D721Med (cell line): ENCODE measurements around the gene CRYZ.
"Not testable (repeated sequence)": the region's sequence is repeated elsewhere in the genome, so short reads cannot be mapped to it uniquely, and the experiment has no call there.

Source experiments
- DNase-seq: peaks from one replicate; pipeline ENCODE4 v3.0.0; 2011; ENCODE audit warnings: low spot score; ENCODE audit not compliant: insufficient read length
- FAIRE-seq: peaks from 2 replicates; lab custom pipeline; 2011; peaks lifted over from hg19 to GRCh38; lab: Jason Lieb, UNC
- TF ChIP-seq, protein P1 (sequence below): IDR thresholded peaks from 2 replicates; pipeline ENCODE4 v1.5.1; 2012; ENCODE audit warnings: mild to moderate bottlenecking, control low read depth; ENCODE audit not compliant: insufficient read depth; ENCODE audit errors: missing control alignments

Gene CRYZ

DNA sequence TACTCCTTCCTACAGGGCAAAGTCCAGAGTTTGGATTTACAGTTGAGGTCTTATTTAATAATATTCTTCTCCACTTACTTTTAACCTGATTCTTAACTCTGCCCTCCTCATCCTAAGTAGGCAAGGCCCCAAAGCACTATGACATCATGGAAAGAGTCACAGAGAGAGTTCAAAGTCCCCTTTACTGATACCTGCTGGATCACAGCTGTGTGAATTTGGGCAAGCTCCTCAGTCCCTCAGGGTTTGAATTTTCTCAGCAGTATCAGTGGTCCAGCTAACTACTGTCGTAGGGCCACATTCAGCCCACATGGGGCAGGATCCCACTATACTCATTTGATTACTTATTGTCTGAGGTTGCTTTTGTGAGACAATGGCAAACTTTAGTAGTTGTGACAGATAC is 16.1 kb upstream of the CRYZ start:
- TF ChIP-seq, protein P1, sequence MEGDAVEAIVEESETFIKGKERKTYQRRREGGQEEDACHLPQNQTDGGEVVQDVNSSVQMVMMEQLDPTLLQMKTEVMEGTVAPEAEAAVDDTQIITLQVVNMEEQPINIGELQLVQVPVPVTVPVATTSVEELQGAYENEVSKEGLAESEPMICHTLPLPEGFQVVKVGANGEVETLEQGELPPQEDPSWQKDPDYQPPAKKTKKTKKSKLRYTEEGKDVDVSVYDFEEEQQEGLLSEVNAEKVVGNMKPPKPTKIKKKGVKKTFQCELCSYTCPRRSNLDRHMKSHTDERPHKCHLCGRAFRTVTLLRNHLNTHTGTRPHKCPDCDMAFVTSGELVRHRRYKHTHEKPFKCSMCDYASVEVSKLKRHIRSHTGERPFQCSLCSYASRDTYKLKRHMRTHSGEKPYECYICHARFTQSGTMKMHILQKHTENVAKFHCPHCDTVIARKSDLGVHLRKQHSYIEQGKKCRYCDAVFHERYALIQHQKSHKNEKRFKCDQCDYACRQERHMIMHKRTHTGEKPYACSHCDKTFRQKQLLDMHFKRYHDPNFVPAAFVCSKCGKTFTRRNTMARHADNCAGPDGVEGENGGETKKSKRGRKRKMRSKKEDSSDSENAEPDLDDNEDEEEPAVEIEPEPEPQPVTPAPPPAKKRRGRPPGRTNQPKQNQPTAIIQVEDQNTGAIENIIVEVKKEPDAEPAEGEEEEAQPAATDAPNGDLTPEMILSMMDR: no peak
- DNase-seq (no peak), FAIRE-seq (no peak)

DNA sequence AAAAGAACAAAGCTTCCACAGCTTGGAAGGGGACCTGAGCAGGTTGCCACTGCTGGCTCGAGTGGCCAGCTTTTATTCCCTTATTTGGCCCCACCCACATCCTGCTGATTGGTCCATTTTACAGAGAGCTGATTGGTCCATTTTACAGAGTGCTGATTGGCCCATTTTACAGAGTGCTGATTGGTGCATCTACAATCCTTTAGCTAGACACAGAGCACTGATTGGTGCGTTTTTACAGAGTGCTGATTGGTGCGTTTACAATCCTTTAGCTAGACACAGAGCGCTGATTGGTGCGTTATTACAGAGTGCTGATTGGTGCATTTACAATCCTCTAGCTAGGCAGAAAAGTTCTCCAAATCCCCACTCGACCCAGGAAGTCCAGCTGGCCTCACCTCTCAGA is 12.4 kb upstream of the CRYZ start:
- FAIRE-seq, DNase-seq: not testable (repeated sequence)

DNA sequence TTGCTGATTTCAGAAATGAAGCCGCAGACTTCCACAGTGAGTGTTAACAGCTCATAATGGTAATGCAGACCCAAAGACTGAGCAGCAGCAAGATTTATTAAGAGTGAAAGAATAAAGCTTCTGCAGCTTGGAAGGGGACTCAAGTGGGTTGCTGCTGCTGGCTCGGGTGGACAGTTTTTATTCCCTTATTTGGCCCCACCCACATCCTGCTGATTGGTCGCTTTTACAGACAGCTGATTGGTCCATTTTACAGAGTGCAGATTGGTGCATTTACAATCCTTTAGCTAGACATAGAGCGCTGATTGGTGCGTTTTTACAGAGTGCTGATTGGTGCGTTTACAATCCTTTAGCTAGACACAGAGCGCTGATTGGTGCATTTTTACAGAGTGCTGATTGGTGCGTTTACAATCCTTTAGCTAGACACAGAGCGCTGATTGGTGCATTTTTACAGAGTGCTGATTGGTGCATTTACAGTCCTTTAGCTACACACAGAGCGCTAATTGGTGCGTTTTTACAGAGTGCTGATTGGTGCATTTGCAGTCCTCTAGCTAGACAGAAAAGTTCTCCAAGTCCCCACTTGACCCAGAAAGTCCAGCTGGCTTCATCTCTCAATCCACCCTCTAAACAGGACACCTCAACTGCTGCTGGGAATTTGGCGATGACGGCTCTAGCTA is 7.6 kb upstream of the CRYZ start:
- FAIRE-seq, DNase-seq: not testable (repeated sequence)

DNA sequence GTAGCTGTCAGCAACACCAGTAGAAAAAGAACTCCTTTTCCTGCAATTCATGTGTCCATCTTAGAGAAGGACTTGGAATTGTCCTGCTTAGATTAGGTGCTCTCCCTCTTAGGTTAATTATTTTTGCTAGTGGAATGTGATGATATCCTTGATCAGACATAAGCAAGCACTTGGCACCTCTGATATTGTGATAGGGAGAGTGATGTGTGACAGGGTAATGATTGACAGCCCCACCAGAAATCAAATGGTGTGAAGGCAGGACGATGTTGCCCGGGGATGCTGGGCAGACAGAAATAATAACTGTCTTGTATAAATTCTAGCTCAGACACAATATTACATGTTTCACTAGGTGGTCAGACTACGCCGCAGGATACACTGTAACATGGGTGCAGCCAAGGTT is 4.5 kb upstream of the CRYZ start:
- no peak for FAIRE-seq
- TF ChIP-seq, protein P1: no peak
- no peak for DNase-seq

DNA sequence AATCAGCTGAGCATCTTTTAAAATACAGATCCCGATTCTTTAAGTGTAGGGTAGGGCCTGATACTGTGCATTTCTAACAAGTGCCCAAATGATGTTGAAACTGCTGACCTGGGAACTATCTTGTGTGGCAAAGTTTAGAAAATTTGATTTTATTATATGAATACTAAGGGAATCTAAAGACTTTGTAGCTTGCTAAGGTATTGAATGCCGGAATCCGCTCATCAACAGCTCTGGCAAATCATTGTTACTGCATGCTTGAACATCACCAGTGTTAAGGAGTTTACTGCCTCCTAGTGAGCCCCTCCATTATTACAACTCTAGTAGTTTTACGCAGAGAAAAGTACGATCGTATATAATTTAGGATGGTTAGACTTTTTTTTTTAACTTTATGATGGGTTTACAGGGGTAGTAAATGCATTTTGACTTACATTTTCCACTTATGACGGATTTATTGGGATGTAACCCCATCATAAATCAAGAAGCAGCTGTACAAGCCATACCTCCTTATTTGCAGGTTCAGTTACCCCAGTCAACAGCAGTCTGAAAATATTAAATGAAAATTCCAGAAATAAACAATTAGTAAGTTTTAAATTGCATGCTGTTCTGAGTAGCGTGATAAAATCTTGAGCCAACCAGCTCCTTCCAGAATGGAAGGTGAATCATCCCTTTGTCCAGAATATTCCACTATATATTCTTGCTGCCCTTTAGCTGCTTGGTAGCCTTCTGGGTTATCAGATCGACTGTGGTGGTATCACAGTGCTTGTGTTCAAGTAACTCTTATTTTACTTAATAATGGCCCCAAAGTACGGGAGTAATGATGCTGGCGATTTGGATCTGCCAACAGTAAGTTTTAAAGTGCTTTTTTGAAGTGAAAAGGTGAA is 994 bp upstream of the CRYZ start:
- DNase-seq (peak; percentile 26), FAIRE-seq (peak; percentile 76)
- TF ChIP-seq, protein P1: peak; percentile 75

DNA sequence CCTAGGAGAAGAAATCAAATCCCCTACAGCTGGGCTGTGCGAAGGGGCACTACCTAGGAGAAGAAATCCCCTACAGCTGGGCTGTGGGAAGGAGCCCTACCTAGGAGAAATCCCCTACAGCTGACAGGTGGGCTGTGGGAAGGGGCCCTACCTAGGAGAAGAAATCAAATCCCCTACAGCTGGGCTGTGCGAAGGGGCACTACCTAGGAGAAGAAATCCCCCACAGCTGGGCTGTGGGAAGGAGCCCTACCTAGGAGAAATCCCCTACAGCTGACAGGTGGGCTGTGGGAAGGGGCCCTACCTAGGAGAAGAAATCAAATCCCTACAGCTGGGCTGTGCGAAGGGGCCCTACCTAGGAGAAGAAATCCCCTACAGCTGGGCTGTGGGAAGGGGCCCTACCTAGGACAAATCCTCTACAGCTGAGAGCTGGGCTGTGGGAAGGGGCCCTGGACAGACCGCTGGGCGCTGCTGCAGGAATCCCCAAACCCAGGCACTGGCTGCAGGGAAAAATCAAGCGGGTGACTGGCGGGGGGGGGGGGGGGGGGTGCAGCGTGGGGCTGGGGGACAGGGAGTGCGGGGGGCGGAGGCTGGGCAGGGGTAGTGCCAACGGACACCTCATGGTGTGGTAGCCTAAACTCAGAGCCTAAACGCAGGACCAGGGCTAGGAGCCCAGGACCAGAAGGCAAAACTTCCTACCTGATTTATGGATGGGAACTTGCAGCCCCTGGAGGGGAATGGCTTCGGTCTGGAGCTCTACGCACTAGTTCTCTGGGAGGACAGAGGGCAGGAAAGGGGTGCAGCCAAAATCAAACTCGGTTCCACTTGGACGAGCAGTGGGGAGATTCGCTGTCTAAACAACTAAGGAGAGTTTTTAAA is 541 bp downstream of the CRYZ start:
- not testable (repeated sequence) for DNase-seq, FAIRE-seq

DNA sequence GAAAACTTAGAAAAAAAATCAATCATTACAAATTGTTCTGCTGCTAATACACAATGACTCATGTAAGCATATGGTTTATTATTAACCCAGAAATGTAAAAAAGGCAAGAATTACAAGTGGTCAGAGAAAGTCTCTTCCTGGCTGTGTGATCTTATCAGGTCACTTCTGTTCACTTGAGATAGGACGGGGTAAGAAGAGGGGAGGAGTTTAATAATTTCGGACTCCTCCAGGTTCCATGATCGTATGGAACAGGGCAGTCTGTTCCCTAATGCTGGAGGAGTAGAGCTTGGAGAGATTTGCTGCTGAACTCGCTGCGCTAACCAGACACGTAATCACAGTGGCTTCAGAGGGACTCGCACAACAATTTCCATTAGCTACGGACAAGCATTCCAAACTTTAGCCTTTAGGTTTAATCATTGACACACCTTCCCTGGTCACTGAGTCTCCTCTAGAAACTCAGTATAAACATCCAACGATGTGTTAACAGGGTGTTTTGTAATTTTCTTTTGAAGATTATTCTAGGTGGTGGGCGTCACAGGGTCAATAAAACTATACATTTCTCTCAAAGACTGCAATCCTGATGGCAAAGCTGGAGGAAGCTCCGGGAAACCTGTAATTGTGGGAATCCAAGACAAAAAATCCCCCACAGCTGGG is 1.3 kb downstream of the CRYZ start:
- DNase-seq: no peak
- FAIRE-seq: no peak
- TF ChIP-seq, protein P1: no peak
